PC-3 (cell line): ENCODE results near the gene SSTR3. TPM values are rescaled to one million over a fixed set of nuclear protein-coding genes. Genes with fewer than 3 reads are reported as not detected.
A peak's percentile ranks its signal among the peaks of the same experiment; 100 is the strongest.

ENCODE experiments used
- ATAC-seq: fragments of 200-7000 bp; cut with Tn5 transposase; 2 replicates; pipeline ENCODE4 v1.9.1; 2020; ENCODE audit warnings: mild to moderate bottlenecking, moderate library complexity
- BruUV-seq: library from RNA; stranded (reverse); fragments of 400-500 nt; replicated peaks from 2 replicates; lab custom pipeline; 2021; lab: Mats Ljungman, UMichigan
- CTCF ChIA-PET: fragments of 300-600 bp; sonication (Branson Sonifier 250); formaldehyde crosslinking; loops from one replicate; lab custom pipeline; 2022; ENCODE audit warnings: antibody characterized with exemption; lab: Charles Lee
- POLR2A ChIA-PET: fragments of 300-600 bp; sonication (Branson Sonifier 250); formaldehyde crosslinking; loops from one replicate; lab custom pipeline; 2022; ENCODE audit warnings: antibody characterized with exemption; ENCODE audit not compliant: unreplicated experiment; lab: Charles Lee
- DNase-seq: peaks from one replicate; pipeline ENCODE4 v3.0.0-alpha.2; 2015
- H2AFZ ChIP-seq: fragments of 300-600 bp; sonication (generic); 2 replicates; pipeline ENCODE4 v1.6.0; 2016; ENCODE audit warnings: antibody characterized with exemption, low read length
- H3F3A ChIP-seq: fragments of 300-600 bp; sonication (generic); one replicate; pipeline ENCODE4 v1.6.0; 2017; ENCODE audit warnings: antibody characterized with exemption, low read length, control low read depth, mild to moderate bottlenecking; ENCODE audit not compliant: unreplicated experiment
- H3K27ac ChIP-seq: fragments of 300-600 bp; sonication (generic); 2 replicates; pipeline ENCODE4 v1.5.1; 2016; ENCODE audit warnings: mild to moderate bottlenecking, low read length
- H3K27me3 ChIP-seq: fragments of 300-600 bp; sonication (generic); 2 replicates; pipeline ENCODE4 v1.6.1; 2016; ENCODE audit warnings: low read length, mixed read lengths
- H3K36me3 ChIP-seq: fragments of 300-600 bp; sonication (generic); 2 replicates; pipeline ENCODE4 v1.6.1; 2016; ENCODE audit warnings: low read depth, mixed run types, low read length, mixed read lengths
- H3K4me1 ChIP-seq: fragments of 300-600 bp; sonication (generic); 2 replicates; pipeline ENCODE4 v1.5.1; 2016; ENCODE audit warnings: low read length; ENCODE audit not compliant: insufficient read depth
- H3K4me2 ChIP-seq: fragments of 300-600 bp; sonication (generic); 2 replicates; pipeline ENCODE4 v1.6.0; 2016; ENCODE audit warnings: low read length
- H3K4me3 ChIP-seq: fragments of 300-600 bp; sonication (generic); 2 replicates; pipeline ENCODE4 v1.5.1; 2016; ENCODE audit warnings: mild to moderate bottlenecking, low read length, mixed read lengths
- H3K79me2 ChIP-seq: fragments of 300-600 bp; sonication (generic); 2 replicates; pipeline ENCODE4 v1.6.1; 2017; ENCODE audit warnings: low read length, mixed read lengths
- H3K9ac ChIP-seq: fragments of 300-600 bp; sonication (generic); 2 replicates; pipeline ENCODE4 v1.6.0; 2016; ENCODE audit warnings: mild to moderate bottlenecking, low read length
- H3K9me2 ChIP-seq: fragments of 300-600 bp; sonication (generic); replicated peaks from 2 replicates; pipeline ENCODE4 v1.6.1; 2016; ENCODE audit warnings: mixed run types, low read length, mixed read lengths
- H3K9me3 ChIP-seq: fragments of 300-600 bp; sonication (generic); 2 replicates; pipeline ENCODE4 v1.6.1; 2016; ENCODE audit warnings: low read length, mixed read lengths
- H4K20me1 ChIP-seq: fragments of 300-600 bp; sonication (generic); 2 replicates; pipeline ENCODE4 v1.6.1; 2016; ENCODE audit warnings: low read length, mixed read lengths
- EZH2 ChIP-seq: fragments of 300-600 bp; sonication (generic); IDR thresholded peaks from one replicate; pipeline ENCODE4 v1.6.1; 2017; ENCODE audit warnings: antibody characterized with exemption, mild to moderate bottlenecking, low read length; ENCODE audit not compliant: unreplicated experiment
- EZH2phosphoT487 ChIP-seq: fragments of 300-600 bp; sonication (generic); IDR thresholded peaks from 2 replicates; pipeline ENCODE4 v1.6.1; 2018; ENCODE audit warnings: mild to moderate bottlenecking, antibody characterized with exemption, low read length, borderline replicate concordance
- intact Hi-C: fragments of 100-400 bp; cut with micrococcal nuclease; formaldehyde crosslinking; loops from 2 replicates; pipeline ENCODE4 v1.9.0; 2023
- total RNA-seq: library from RNA; depleted of rRNA; stranded (reverse); fragments of >200 nt; gene quantifications from 2 replicates; pipeline ENCODE4 v1.2.3, GENCODE V29; 2014
- TF ChIP-seq, protein P1 (sequence below): fragments of 300-600 bp; sonication (generic); conservative IDR thresholded peaks from 2 replicates; pipeline ENCODE4 v1.5.1; 2017; ENCODE audit warnings: antibody characterized with exemption, low read depth, mild to moderate bottlenecking, low read length

Gene SSTR3
- total RNA-seq, 1 experiment from 2014 or later = 0.55 TPM

DNA sequence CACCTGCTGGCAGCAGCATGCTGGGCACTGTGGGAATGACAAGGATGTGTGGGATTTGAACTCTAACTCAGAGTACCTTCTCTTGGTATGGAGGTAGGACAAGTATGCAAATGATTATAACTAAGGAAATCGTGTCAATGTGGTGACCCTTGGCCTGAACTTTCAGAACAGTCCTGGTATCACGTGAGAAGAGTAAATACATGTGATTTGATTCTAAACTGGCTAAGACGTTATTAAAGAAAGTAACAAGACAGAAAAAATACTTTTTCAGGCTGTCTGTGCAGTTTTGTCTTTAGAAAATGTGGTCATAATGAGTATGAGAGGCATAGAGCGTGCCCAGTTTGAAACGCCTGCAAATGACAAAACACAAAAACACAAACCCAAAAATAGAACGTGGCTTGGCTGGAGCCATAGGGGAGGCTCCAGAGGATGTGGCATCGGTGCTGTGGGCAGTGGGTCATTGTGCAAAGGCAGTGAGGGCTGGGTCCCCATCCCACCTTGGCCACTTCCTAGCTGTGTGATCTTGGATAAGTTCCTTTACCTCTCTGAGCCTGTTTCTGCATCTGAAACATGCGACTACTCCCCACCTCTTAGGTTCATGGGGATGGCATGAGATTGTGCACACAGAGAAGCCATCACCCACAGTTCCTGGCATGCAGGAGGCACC is 44.2 kb downstream of the SSTR3 start:
- no peaks in the 10 kb centered on the region for H3K27me3 ChIP-seq
- no peak for ATAC-seq
- POLR2A ChIA-PET = no interaction called here
- no peaks in the 10 kb centered on the region for H4K20me1 ChIP-seq
- BruUV-seq = no TSS peak
- no peak overlapping the region for H3K4me3 ChIP-seq
- H3F3A ChIP-seq = no peaks in the 10 kb centered on the region
- H3K9ac ChIP-seq = no peak overlapping the region
- no peaks in the 10 kb centered on the region for H3K9me2 ChIP-seq
- H3K4me1 ChIP-seq = peaks cover 11% of the 10 kb centered on the region
- no peak overlapping the region for H3K27ac ChIP-seq
- no peaks in the 10 kb centered on the region for H3K79me2 ChIP-seq
- no peak for TF ChIP-seq EZH2
- TF ChIP-seq EZH2phosphoT487 = no peak
- TF ChIP-seq, protein P1, sequence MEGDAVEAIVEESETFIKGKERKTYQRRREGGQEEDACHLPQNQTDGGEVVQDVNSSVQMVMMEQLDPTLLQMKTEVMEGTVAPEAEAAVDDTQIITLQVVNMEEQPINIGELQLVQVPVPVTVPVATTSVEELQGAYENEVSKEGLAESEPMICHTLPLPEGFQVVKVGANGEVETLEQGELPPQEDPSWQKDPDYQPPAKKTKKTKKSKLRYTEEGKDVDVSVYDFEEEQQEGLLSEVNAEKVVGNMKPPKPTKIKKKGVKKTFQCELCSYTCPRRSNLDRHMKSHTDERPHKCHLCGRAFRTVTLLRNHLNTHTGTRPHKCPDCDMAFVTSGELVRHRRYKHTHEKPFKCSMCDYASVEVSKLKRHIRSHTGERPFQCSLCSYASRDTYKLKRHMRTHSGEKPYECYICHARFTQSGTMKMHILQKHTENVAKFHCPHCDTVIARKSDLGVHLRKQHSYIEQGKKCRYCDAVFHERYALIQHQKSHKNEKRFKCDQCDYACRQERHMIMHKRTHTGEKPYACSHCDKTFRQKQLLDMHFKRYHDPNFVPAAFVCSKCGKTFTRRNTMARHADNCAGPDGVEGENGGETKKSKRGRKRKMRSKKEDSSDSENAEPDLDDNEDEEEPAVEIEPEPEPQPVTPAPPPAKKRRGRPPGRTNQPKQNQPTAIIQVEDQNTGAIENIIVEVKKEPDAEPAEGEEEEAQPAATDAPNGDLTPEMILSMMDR = no peak
- no peak overlapping the region for H3K4me2 ChIP-seq
- H2AFZ ChIP-seq = no peak overlapping the region
- no peak for DNase-seq
- intact Hi-C loops = no loop called here
- CTCF ChIA-PET = no interaction called here
- no peaks in the 10 kb centered on the region for H3K9me3 ChIP-seq
- no peaks in the 10 kb centered on the region for H3K36me3 ChIP-seq

DNA sequence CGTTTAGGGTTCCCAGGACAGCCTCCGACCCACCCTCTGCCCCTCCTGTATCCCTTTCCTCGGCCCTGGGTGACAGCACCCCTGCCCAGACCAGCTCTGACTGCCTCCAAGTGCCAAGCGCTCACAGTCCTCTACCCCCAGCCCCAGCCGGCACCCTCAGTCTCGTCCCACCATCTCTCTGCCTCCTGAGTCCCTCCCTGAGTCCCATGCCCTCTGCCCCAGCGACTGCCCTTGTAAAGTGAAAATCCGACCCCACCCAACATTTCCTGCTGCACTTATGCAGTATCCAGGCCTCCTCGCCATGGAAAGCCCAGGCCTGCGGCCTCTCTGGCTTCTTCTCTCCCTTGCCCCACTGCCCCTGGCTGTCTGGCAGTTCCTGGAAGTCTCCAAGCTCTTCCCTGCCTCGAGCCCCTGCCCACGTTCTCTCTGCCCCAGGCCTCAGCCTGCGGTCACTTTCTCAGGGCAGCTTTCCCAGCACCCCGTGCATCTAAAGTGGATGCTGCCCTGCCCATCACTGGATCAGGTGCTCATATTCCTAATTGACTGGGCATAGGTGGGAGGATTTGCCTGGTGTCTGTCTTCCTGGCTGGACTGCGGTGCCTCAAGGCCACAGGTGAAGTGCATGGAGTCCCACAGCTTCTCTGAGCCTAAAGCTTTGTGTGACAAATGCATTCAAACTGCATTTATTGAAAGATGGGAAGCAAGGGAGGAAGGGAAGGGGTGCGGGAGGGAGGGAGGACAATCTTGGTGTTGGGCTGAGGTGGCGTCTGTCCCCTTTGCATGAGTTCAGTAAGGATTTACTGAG is 44.9 kb downstream of the SSTR3 start:
- Histone ChIP-seq H3K9me2 (no peaks in the 10 kb centered on the region), H3F3A (no peaks in the 10 kb centered on the region), H4K20me1 (no peaks in the 10 kb centered on the region), H2AFZ (no peak overlapping the region), H3K27ac (no peak overlapping the region), H3K9ac (no peak overlapping the region), H3K9me3 (no peaks in the 10 kb centered on the region), H3K4me2 (peak overlapping the region; percentile 51), H3K4me1 (peaks cover 11% of the 10 kb centered on the region), H3K4me3 (no peak overlapping the region), H3K36me3 (no peaks in the 10 kb centered on the region), H3K79me2 (no peaks in the 10 kb centered on the region), H3K27me3 (no peaks in the 10 kb centered on the region)
- TF ChIP-seq EZH2phosphoT487 (no peak), EZH2 (no peak)
- TF ChIP-seq, protein P1 = no peak
- no TSS peak for BruUV-seq
- ChIA-PET CTCF (no interaction called here), POLR2A (no interaction called here)
- ATAC-seq (no peak), DNase-seq (no peak)
- intact Hi-C loops = no loop called here

DNA sequence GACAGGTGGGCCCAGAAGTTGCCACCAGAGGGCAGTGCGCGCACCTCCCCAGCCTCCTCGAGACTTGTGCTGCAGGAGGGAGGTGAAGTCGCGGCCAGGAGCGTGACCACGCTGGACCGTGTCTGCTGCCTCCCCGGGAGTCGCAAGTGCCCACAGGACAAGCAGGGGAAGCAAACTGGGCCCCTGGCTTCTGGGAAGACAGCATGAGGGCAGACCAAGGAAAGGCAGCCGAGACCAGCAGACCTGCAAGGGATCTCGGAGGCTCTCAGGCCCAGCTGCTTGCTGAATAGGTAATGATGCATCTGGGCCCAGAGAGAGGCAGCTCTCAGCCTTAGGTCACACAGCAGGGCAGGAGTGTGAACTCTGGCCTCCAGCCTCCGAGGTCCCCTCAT is 45.6 kb downstream of the SSTR3 start:
- DNase-seq = peak; percentile 75
- no peak overlapping the region for H3K27ac ChIP-seq
- H4K20me1 ChIP-seq = no peaks in the 10 kb centered on the region
- ChIA-PET CTCF (no interaction called here), POLR2A (no interaction called here)
- TF ChIP-seq, protein P1 = peak; percentile 86
- no peak for TF ChIP-seq EZH2
- no peaks in the 10 kb centered on the region for H3F3A ChIP-seq
- intact Hi-C loops = loop anchor here (1.0 kb wide), 1 partner anchor 33 kb away; no protein-coding TSS in a partner anchor
- no peak overlapping the region for H3K9ac ChIP-seq
- peak overlapping the region; percentile 51 for H3K4me2 ChIP-seq
- no peaks in the 10 kb centered on the region for H3K27me3 ChIP-seq
- H3K9me2 ChIP-seq = no peaks in the 10 kb centered on the region
- no peak overlapping the region for H3K4me3 ChIP-seq
- H3K36me3 ChIP-seq = no peaks in the 10 kb centered on the region
- peak overlapping the region; percentile 73 for H2AFZ ChIP-seq
- BruUV-seq = no TSS peak
- peaks cover 11% of the 10 kb centered on the region for H3K4me1 ChIP-seq
- no peaks in the 10 kb centered on the region for H3K9me3 ChIP-seq
- peak; percentile 98 for ATAC-seq
- H3K79me2 ChIP-seq = no peaks in the 10 kb centered on the region
